HG03103 (cell line): ENCODE measurements around the gene RSF1.

Experiments
- ATAC-seq: cut with Tn5 transposase; IDR thresholded peaks from one replicate; pipeline ENCODE4 v1.9.1; 2021; ENCODE audit warnings: low read depth; ENCODE audit not compliant: unreplicated experiment

The RSF1 gene

DNA sequence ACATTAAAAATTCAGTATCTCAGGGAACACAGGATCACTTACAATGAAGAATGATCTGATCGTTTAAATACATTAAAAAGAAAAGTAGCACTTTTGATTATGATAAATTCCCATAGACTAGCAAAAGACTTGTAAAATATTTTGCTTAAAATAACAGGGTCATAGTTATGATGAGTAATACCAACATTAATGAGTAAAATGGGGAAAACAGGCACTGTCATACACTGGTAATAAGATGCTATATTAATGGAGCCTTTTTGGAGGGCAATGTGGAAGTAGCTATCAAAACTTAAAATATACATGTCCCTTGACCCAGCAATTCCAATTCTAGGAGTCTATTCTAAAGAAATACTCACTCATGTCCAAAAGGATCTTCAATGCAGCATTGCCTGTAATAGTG lies 121.1 kb downstream of the RSF1 start:
- ATAC-seq, result no peak

DNA sequence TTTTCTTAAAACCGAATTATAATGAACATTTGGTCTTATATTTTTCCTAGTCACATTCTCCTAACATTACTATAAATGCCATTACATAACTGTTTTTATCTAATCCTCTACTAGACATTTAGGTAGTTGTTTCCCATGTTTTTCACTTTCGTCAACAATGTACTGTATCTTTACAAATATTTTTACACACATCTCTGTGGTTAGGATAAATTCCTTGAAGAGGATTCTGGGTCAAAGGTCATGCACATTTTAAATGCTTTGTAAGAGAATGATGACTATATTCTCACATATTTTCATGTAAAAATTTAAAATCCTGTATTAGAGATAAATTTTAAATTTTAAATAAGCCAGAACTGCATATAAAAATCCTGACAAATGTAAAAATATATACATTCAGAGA lies 121.6 kb downstream of the RSF1 start:
- ATAC-seq, result no peak

DNA sequence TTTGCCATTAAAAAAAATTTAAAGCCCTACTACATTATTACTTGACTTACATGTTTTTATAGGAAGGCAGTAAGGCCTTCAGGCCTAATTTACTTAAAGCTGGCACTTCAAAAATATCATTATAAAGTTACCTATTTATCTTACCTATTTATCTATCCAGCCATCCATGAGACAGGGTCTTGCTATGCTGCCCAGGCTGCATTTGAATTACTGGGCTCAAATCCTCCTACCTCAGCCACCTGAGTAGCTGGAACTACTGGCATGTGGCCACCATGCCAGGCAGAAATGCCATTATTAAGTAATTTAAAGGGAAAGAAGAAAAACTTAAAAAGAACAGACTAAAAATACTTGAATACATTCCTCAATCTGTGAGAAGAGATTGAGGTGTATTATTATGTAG lies 122.7 kb downstream of the RSF1 start:
- no peak for ATAC-seq

DNA sequence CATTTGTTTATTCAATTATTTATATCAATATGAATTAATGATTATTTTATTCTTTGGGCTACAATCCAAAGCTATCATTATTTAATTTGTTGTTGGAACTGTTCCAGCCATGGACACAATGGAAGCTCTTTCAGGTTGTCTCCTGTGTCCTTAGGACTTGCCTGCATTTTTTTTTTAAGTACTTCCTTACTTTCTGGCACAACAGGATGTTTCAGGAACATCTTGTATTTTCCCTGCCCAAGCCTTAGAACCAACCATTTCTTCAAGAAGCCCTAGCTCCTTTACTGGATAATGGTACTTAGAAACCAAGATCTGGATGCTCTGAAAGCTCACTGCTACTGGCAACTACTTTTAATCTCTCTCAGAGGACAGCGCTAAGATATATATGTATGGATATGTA lies 125.1 kb downstream of the RSF1 start:
- ATAC-seq, result no peak

DNA sequence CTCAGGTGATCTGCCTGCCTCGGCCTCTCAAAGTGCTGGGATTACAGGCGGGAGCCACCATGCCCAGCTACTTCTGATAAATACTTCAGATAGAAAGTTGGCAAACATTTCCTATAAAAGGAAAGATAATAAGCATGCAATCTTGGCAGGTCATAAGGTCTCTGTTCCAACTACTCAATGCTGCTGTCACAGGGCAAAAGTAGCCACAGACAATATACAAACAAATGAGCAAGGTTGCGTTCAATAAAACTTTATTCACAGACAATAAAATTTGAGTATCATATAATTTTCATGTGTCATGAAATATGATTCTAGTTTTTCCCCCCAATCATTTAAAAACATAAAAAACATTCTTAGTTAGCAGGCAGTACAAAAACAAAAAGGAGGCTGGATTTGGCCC lies 129.9 kb downstream of the RSF1 start:
- ATAC-seq, result no peak

DNA sequence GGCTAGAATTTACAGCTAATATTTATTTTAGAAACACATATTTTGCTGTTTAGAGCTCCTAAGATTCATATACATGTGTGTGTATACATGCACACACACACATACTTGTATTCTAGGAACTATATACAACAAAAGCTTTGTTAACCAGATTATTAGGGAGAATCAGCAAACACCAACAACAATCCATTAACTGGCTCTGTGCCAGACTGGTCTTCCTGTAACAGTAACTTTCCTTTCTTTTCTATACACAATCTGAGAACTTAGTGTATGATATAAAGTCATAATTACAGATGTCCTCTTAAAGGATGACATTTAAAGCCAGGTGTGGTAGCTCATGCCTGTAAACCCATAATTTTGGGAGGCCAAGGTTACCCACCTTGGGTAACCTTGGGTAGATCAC lies 133.4 kb downstream of the RSF1 start:
- ATAC-seq, result no peak

DNA sequence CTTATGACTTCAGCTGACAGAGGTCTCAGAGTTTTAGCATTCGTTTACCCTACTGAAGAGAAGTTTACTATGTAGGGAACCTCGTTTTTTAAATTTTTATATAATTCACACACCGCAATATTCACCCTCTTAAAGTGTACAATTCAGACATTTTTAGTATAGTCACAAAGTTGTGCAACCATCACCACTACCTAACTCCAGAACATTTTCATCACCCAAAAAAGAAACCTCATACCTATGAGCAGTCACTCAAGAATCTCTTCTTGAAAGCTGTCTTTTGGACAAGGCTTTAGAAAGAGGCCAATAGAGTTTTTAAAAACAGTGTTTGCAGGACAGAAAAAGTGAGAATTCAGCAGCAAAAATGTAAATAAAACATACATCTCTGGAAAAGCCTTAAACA lies 143.4 kb downstream of the RSF1 start:
- ATAC-seq, result no peak

DNA sequence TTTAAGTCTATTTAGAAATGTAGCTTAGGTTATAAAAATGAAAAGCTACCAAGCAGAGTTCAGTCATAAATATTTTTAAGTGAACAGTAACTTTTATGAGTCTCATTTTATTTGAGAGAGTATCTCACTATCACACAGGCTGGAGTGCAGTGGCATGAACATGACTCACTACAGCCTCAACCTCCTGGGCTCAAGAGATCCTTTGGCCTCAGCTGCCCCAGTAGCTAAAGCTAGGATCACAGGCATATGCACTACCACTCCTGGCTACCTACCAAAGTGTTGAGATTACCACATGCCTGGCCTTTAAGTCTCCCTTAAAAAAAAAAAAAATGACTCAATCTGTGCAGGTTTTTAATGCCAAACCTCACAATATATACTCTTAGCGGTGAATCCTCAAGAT lies 148.3 kb downstream of the RSF1 start:
- no peak for ATAC-seq

DNA sequence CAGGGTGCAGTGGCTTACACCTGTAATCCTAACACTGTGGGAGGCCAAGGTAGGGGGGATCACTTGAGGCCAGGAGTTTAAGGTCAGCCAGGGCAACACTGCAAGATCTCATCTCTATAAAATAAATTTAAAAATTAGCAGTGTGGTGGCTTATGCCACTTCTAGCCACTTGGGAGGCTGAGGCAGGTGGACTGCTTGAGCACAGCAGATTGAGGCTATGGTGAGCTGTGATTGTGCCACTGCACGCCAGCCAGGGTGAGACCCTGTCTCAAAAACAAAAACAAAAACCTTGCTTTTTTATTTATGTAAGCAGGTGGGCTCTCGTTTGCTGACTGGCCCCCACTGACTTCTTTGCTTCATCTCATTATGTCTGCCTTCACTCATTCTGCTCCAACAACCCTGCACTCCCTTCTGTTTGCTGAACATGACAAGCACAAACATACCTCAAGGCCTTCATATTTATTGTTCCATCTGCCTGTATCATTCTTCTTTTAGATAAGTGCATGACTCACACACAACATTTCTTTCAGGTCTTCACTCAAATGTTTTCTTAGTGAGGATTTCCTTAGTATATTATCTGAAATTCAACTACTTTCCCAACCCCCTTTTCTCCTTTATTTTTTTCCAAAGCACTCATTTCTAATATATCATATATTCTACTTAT lies 150.5 kb downstream of the RSF1 start:
- ATAC-seq, result no peak

DNA sequence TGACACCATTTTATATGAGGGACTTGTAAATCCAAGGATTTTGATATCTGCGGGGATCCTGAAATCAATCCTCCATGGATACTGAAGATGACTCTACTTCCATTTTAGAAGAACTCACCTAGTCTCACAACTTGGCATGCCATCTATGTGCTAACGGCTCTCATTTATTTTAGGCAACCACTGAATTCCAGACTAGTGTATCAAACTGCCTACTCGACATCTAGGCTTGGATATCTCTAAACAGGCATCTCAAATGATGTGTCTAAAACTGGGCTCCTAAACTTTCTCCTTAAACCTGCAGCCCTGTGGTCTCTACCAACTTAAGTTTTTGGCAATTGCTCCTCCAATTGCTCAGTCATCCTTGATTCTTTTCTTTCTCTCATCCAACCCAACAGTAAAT lies 151.8 kb downstream of the RSF1 start:
- no peak for ATAC-seq

DNA sequence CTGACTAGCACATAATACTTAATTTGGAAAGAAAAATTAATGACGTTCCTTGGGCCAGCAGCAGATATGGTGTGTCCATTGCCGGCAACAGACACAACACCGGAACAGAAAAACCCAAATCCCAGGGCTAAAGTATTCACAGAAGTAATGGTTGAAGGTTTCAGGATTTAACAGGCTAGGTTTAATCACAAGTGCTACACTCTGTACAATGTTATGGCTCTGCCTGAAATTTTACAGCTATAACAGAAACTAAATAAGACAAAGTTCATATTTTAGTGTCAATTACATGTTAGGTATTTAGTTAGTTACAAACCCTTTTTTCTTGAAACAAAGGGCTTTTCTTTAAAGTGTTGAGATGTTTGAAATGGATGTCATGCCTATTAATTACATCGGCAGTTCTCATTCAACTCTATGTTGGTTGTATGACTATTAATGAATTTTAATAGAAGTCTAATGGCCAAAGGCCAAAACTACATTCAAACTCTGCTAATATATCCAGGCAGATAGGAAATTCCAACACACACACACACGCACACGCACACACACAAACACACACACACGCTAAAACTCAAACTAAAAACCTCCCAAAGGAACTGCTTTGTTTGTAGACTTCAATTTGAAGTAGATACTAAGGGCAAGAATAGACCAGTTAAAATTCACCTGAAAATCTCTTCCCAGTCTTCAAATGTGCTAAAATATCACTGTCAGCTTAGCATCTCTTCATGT lies 155.1 kb downstream of the RSF1 start:
- ATAC-seq, result no peak

DNA sequence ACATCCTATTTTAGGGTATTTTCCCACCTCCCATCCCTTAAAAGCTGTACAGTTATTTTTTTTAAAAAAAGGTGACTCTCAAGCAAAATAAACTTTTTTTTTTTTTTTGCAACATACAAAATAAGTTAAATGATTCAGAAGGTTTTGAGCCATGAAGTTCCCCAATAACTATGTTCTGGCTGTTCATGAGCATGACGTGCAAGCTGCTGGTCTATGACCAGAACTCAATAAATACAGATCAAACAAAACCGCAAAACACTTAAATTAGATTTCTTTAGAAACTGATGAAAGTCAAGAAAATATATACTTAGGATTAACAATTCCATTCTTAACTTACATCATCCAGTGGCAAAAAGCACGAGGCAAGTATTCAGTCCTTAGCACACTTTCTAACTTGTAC lies 158.9 kb downstream of the RSF1 start:
- no peak for ATAC-seq

DNA sequence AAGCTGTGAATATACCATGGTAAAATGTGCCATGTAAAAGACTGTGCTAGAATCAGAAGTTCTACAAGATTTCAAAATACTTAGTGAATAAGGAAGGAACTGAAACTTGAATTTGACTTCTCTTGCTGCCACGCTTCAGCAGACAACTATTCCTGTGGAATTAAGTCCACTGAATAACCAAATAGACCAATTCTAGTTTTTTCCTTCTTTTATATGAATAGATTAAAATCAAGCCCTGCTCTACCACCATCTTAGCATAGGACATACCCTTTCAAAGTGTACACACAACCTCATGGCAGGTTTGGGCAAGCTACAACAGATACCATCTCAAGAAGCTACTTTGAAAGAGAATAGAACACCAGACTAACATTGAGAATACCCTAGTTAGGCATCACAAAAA lies 159.6 kb downstream of the RSF1 start:
- ATAC-seq, result no peak

DNA sequence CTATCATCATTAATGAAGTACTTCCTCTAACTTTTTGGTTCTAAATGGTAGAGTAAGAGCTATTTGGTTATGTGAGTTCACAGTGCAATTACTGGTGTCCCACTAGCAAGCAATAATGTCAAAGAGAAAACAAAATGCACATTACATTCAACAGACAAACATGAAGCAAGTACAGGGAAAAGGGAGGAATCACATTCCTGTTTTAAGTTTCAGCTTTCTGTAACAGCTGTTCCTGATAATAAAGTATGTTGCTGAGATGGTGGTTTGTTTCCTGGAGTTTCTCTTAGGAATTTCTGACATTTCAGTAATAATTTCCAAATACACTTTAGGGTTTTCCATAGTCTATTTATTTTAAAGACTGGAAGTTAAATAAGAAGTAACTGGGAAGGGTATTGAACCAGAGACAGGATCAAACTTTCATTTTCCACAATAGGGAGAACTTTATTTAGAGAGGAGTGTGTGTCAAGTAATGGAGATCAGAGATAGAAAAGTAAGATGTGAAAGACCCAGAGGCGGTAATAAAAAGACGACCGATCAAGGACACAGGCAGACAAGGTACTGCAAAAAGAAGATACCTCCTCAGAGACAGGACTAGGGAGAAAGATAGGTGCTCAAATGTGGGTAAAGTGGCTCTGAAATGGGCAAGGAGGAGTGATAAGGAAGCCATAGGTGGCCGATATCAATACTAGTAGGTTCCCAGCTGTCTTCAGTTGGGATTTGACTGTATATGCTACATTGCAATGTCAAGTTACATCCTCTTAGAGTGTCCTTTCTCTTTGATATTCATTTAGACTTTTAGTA lies 162.1 kb downstream of the RSF1 start:
- no peak for ATAC-seq

DNA sequence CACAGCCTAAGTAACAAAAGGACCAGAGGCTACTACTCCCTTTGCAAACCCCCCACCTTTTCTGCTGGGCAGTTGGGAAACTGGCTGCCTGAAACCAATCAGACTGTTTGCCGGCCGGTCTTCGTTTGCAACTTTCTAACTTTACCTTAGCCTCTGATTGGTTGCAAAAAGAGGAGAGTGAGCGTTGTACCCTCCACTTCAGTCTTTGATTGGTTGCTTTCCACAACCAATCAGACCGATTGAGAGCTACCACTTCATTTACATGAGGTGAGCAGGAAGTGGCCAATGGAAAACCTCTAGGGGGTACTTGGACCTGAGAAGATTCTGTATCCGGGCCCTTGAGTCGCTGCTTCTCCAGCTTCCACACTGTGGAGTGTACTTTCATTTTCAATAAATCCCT lies 164.2 kb downstream of the RSF1 start:
- ATAC-seq, result no peak

DNA sequence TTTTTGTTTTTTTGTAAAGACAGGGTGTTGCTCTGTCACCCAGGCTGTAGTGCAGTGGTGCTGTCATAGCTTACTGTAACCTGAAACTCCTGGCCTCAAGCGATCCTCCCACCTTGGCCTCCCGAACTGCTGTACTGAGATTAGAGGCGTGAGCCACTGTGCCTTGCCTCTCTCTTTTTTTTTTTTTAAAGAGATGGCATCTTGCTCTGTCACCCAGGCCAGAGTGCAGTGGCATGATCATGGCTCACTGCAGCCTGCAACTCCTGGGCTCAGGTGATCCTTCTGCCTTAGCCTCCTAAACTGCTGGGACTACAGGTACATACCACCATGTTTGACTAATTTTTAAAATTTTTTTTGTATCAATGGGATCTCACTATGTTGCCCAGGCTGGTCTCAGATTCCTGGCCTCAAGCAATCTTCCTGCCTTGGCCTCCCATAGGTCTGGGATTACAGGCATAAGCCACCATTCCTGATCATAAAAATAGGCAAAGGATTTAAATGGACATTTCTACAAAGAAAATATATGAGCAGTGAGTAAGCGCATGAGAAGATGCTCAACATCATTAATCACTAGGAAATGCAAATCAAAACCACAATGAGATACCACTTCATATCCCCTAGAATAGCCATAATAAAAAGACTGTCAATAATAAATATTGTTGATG lies 165.6 kb downstream of the RSF1 start:
- no peak for ATAC-seq

DNA sequence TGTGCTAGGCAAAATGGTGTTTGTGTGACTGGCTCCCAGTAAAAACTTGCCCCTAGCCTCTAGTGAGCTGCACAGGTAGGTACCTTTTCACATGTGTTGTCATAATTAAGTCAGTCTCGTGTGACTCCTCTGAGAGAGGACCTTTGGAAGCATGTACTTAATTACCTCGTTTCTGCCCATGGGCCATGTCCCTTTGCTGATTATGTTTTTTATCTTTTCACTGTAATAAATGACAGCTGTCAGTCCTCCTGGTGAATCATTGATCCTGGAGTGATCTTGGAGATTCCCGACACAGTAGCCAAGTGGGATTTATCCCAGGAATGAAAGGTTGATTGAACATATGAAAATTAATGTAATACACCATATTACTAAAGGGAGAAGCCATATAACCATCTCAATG lies 170.4 kb downstream of the RSF1 start:
- no peak for ATAC-seq

DNA sequence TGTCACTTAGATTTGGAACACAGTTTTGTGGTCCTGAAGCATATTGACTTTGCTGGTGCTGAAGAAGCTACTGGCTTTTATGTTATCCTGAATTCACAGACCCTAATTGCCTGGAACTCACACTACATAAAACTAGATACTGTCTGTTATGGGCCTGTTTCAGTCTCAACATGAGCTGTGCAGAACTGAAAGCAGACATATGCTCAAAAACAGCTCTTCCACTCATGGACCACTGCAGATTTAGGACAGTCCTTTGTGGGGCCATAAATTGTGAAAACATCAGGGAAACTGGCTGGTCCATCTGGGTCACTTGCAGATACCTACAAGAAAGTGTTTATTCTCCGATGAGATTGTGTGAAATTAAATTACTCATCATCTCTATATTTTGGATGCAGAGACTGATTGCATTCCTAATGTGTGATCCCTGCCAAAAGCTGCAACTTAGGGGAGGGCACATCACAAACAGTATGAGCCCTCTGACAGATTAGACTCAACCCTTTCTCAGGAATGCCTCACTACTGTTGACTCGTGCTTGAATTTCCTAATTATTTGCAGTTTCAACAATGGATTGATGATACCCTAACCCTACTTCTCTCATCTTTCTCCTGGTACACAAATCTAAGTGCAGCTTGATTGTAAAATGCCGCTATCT lies 172.7 kb downstream of the RSF1 start:
- ATAC-seq, result no peak

DNA sequence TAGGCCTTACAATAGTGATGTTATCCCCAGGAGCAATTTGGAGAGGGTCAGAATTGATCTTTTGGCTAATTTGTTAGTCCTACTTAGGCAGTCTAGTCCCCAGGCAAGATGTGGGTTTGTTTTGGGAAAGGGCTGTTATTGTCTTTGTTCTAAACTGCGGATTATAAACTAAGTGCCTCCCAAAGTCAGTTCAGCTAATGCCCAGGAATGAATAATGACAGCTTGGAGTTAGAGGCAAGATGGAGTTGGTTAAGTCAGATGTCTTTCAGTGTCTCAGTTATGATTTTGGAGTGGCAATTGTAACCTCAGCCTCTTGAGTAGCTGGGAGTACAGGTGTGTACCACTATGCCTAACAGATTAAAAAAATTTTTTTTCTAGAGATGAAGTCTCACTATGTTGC lies 175.6 kb downstream of the RSF1 start:
- no peak for ATAC-seq

DNA sequence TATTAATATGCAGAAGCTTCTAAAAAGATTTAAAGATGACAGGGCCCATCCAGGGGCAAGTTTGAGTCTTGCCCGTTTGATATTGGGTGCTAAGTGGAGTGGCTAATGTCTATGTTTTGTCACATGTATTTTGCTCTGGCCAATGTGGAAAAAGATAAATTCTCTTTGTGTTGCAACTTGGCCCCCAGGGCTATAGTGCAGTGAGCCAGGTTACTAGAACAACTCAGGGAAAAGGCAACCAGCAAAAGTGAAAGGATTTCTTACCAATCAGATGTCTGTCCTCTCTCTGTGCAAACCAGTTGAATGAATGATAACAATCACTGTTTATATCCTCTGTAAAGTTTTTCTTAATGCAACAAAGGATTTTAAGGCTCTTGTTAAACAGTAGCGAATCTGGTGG lies 178.3 kb downstream of the RSF1 start:
- ATAC-seq, result no peak
